HepG2 (cell line): ENCODE results near the gene RESP18. TPM values are rescaled to one million over a fixed set of nuclear protein-coding genes. Genes with fewer than 3 reads are reported as not detected.

Experiments used
- FOSL1 ChIP-seq: sonication (generic); formaldehyde crosslinking; IDR thresholded peaks from 2 replicates; pipeline ENCODE4 v1.9.0; 2021; ENCODE audit warnings: missing genetic modification reagents, borderline replicate concordance
- FOXO1 ChIP-seq: sonication (generic); formaldehyde crosslinking; IDR thresholded peaks from 2 replicates; pipeline ENCODE4 v1.4.0; 2020; ENCODE audit warnings: missing genetic modification reagents
- KDM6A ChIP-seq: IDR thresholded peaks from 2 replicates; pipeline ENCODE4 v1.6.1; 2016; ENCODE audit warnings: low read depth
- KLF6 ChIP-seq: IDR thresholded peaks from 2 replicates; pipeline ENCODE4 v1.8.0; 2016; ENCODE audit warnings: missing biosample characterization, missing genetic modification reagents
- NKX3-1 ChIP-seq: sonication (generic); formaldehyde crosslinking; IDR thresholded peaks from 2 replicates; pipeline ENCODE4 v1.5.0; 2020; ENCODE audit warnings: missing genetic modification reagents
- POGZ ChIP-seq: sonication (generic); formaldehyde crosslinking; IDR thresholded peaks from 2 replicates; pipeline ENCODE4 v1.4.0; 2020; ENCODE audit warnings: mild to moderate bottlenecking, missing genetic modification reagents
- TBX3 ChIP-seq: fragments of 450-650 bp; IDR thresholded peaks from 2 replicates; pipeline ENCODE4 v1.6.1; 2017; ENCODE audit warnings: antibody characterized with exemption, mild to moderate bottlenecking, inconsistent platforms, borderline replicate concordance
- ZFP90 ChIP-seq: sonication (generic); formaldehyde crosslinking; IDR thresholded peaks from 2 replicates; pipeline ENCODE4 v1.8.0; 2022; ENCODE audit warnings: missing genetic modification reagents, mild to moderate bottlenecking, inconsistent platforms, borderline replicate concordance
- ZNF292 ChIP-seq: sonication (generic); formaldehyde crosslinking; IDR thresholded peaks from 2 replicates; pipeline ENCODE4 v1.8.1; 2022; ENCODE audit warnings: mild to moderate bottlenecking, low read depth, missing genetic modification reagents, borderline replicate concordance
- ZNF460 ChIP-seq: sonication (generic); formaldehyde crosslinking; IDR thresholded peaks from 2 replicates; pipeline ENCODE4 v1.5.1; 2020; ENCODE audit warnings: missing genetic modification reagents, mild to moderate bottlenecking, borderline replicate concordance
- ZNF792 ChIP-seq: IDR thresholded peaks from 2 replicates; pipeline ENCODE4 v1.6.1; 2016
- polyA plus RNA-seq, 8 experiments: library from polyadenylated mRNA; depleted of rRNA in 3 of 8; stranded (reverse) in 7 of 8; unstranded in 1 of 8; fragments of >200 nt; fragmentation: Illumina TruSeq in 4 of 8; extraction: Trizol in 4 of 8; gene quantifications; 2 replicates each; pipeline versions ENCODE4 v1.2.1 to v1.2.3, GENCODE V29; 2011 to 2016; ENCODE audit warnings: low read depth in 4 of 8, missing spikeins in 1 of 8, mixed read lengths in 1 of 8; ENCODE audit not compliant: insufficient read depth in 1 of 8
- total RNA-seq, 5 experiments: library from RNA; depleted of rRNA; stranded (reverse); fragments of >200 nt; fragmentation: Illumina TruSeq; extraction: Trizol; gene quantifications; 2 replicates each; pipeline ENCODE4 v1.2.3, GENCODE V29; 2016; ENCODE audit warnings: low read depth in 1 of 5
- TF ChIP-seq, protein P1 (sequence below): sonication (generic); formaldehyde crosslinking; IDR thresholded peaks from 2 replicates; pipeline ENCODE4 v1.4.0; 2020; ENCODE audit warnings: missing genetic modification reagents
- TF ChIP-seq, protein P2 (sequence below): IDR thresholded peaks from 2 replicates; pipeline ENCODE4 v1.6.1; 2016; ENCODE audit warnings: missing compliant biosample characterization, missing genetic modification reagents, borderline replicate concordance
- TF ChIP-seq, protein P3 (sequence below): IDR thresholded peaks from 2 replicates; pipeline ENCODE4 v1.6.1; 2016
- TF ChIP-seq, protein P4 (sequence below): IDR thresholded peaks from 2 replicates; pipeline ENCODE4 v1.4.0; 2020; ENCODE audit warnings: mild to moderate bottlenecking, missing genetic modification reagents
- TF ChIP-seq, protein P5 (sequence below): sonication (generic); formaldehyde crosslinking; IDR thresholded peaks from 2 replicates; pipeline ENCODE4 v1.5.0; 2020; ENCODE audit warnings: missing genetic modification reagents, mild to moderate bottlenecking, borderline replicate concordance
- TF ChIP-seq, protein P6 (sequence below): sonication (generic); formaldehyde crosslinking; IDR thresholded peaks from 2 replicates; pipeline ENCODE4 v1.9.0; 2021; ENCODE audit warnings: missing genetic modification reagents, borderline replicate concordance

Gene RESP18
- total and polyA plus RNA-seq, 2 of the 13 experiments (the other 11 are each of a cell fraction or from before 2014, with no cell fraction given) = not detected

DNA sequence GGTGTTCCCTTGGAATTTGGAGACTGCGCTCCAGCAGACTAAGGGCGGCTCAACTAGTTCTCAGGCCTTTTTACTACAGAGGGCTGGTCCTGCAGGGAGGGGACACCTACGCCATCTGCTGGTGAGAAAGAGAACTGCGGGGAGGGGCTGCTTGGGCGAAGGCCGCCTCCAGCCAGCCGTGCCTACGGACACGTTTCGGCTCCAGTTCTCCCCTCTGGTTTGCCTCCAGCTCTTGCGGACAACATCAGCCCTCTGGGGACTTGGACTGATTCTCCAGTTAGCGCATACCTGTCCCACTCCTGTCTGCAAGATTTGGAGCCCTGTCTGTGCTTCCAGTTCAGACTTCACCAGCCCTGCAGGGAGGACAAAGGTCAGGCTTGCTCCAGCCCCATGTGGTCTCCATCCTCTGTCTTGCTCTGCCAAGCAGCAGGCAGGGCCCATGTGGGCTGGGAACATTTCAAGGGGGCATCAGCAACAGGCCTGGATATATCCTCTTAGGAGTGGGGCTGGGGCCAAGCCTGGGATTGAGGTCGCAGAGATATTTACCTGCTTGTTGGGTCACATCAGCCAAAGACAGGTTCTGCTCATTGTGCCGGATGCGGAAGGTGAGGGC is 33.7 kb downstream of the RESP18 start (continued):
- TF ChIP-seq, protein P1, sequence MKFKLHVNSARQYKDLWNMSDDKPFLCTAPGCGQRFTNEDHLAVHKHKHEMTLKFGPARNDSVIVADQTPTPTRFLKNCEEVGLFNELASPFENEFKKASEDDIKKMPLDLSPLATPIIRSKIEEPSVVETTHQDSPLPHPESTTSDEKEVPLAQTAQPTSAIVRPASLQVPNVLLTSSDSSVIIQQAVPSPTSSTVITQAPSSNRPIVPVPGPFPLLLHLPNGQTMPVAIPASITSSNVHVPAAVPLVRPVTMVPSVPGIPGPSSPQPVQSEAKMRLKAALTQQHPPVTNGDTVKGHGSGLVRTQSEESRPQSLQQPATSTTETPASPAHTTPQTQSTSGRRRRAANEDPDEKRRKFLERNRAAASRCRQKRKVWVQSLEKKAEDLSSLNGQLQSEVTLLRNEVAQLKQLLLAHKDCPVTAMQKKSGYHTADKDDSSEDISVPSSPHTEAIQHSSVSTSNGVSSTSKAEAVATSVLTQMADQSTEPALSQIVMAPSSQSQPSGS (CRISPR knock-in tag) = no peak
- TF ChIP-seq FOXO1 (CRISPR knock-in tag) = 0 out of 2 replicates have a peak, but pooled peaks have one; percentile 29
- no peak for TF ChIP-seq ZNF792 (CRISPR knock-in tag)
- TF ChIP-seq, protein P2, sequence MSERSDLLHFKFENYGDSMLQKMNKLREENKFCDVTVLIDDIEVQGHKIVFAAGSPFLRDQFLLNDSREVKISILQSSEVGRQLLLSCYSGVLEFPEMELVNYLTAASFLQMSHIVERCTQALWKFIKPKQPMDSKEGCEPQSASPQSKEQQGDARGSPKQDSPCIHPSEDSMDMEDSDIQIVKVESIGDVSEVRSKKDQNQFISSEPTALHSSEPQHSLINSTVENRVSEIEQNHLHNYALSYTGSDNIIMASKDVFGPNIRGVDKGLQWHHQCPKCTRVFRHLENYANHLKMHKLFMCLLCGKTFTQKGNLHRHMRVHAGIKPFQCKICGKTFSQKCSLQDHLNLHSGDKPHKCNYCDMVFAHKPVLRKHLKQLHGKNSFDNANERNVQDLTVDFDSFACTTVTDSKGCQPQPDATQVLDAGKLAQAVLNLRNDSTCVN (CRISPR knock-in tag) = no peak
- TF ChIP-seq, protein P3, sequence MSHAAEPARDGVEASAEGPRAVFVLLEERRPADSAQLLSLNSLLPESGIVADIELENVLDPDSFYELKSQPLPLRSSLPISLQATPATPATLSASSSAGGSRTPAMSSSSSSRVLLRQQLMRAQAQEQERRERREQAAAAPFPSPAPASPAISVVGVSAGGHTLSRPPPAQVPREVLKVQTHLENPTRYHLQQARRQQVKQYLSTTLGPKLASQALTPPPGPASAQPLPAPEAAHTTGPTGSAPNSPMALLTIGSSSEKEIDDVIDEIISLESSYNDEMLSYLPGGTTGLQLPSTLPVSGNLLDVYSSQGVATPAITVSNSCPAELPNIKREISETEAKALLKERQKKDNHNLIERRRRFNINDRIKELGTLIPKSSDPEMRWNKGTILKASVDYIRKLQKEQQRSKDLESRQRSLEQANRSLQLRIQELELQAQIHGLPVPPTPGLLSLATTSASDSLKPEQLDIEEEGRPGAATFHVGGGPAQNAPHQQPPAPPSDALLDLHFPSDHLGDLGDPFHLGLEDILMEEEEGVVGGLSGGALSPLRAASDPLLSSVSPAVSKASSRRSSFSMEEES = no peak
- TF ChIP-seq ZNF292 (CRISPR knock-in tag) = no peak
- TF ChIP-seq, protein P4, sequence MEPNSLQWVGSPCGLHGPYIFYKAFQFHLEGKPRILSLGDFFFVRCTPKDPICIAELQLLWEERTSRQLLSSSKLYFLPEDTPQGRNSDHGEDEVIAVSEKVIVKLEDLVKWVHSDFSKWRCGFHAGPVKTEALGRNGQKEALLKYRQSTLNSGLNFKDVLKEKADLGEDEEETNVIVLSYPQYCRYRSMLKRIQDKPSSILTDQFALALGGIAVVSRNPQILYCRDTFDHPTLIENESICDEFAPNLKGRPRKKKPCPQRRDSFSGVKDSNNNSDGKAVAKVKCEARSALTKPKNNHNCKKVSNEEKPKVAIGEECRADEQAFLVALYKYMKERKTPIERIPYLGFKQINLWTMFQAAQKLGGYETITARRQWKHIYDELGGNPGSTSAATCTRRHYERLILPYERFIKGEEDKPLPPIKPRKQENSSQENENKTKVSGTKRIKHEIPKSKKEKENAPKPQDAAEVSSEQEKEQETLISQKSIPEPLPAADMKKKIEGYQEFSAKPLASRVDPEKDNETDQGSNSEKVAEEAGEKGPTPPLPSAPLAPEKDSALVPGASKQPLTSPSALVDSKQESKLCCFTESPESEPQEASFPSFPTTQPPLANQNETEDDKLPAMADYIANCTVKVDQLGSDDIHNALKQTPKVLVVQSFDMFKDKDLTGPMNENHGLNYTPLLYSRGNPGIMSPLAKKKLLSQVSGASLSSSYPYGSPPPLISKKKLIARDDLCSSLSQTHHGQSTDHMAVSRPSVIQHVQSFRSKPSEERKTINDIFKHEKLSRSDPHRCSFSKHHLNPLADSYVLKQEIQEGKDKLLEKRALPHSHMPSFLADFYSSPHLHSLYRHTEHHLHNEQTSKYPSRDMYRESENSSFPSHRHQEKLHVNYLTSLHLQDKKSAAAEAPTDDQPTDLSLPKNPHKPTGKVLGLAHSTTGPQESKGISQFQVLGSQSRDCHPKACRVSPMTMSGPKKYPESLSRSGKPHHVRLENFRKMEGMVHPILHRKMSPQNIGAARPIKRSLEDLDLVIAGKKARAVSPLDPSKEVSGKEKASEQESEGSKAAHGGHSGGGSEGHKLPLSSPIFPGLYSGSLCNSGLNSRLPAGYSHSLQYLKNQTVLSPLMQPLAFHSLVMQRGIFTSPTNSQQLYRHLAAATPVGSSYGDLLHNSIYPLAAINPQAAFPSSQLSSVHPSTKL = peak; percentile 39; the same call in 1 of the 2 replicates
- 0 out of 2 replicates have a peak, but pooled peaks have one; percentile 44 for TF ChIP-seq POGZ (CRISPR knock-in tag)
- no peak for TF ChIP-seq KDM6A (CRISPR knock-in tag)
- TF ChIP-seq NKX3-1 = no peak
- no peak for TF ChIP-seq ZFP90 (CRISPR knock-in tag)
- TF ChIP-seq TBX3 = no peak
- no peak for TF ChIP-seq FOSL1 (CRISPR knock-in tag)
- TF ChIP-seq, protein P5, sequence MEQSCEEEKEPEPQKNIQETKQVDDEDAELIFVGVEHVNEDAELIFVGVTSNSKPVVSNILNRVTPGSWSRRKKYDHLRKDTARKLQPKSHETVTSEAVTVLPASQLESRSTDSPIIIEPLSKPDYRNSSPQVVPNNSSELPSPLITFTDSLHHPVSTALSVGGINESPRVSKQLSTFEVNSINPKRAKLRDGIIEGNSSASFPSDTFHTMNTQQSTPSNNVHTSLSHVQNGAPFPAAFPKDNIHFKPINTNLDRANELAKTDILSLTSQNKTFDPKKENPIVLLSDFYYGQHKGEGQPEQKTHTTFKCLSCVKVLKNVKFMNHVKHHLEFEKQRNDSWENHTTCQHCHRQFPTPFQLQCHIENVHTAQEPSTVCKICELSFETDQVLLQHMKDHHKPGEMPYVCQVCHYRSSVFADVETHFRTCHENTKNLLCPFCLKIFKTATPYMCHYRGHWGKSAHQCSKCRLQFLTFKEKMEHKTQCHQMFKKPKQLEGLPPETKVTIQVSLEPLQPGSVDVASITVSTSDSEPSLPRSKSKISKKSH = no peak
- TF ChIP-seq, protein P6, sequence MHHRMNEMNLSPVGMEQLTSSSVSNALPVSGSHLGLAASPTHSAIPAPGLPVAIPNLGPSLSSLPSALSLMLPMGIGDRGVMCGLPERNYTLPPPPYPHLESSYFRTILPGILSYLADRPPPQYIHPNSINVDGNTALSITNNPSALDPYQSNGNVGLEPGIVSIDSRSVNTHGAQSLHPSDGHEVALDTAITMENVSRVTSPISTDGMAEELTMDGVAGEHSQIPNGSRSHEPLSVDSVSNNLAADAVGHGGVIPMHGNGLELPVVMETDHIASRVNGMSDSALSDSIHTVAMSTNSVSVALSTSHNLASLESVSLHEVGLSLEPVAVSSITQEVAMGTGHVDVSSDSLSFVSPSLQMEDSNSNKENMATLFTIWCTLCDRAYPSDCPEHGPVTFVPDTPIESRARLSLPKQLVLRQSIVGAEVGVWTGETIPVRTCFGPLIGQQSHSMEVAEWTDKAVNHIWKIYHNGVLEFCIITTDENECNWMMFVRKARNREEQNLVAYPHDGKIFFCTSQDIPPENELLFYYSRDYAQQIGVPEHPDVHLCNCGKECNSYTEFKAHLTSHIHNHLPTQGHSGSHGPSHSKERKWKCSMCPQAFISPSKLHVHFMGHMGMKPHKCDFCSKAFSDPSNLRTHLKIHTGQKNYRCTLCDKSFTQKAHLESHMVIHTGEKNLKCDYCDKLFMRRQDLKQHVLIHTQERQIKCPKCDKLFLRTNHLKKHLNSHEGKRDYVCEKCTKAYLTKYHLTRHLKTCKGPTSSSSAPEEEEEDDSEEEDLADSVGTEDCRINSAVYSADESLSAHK (CRISPR knock-in tag) = no peak
- no peak for TF ChIP-seq ZNF460 (CRISPR knock-in tag)
- TF ChIP-seq KLF6 (CRISPR knock-in tag) = no peak
